ENCODE data around the gene AP4S1.

GRCh38 chr14:31133133-31133532, 107.7 kb downstream of the AP4S1 start:
- TF ChIP-seq CTCF (IDR thresholded peaks at IDR 0.05) (no peak), EP300 (IDR thresholded peaks at IDR 0.05) (no peak)
